ENCODE measurements around the gene VSTM5.
"Not testable (repeated sequence)": the region's sequence is repeated elsewhere in the genome, so short reads cannot be mapped to it uniquely, and the experiment has no call there.

GRCh38 chr11:93868404-93868803 lies 18.0 kb upstream of the VSTM5 start:
- peak; percentile 62 for TF ChIP-seq CTCF (conservative IDR thresholded peaks at IDR 0.05)
- TF ChIP-seq ZFX (IDR thresholded peaks at IDR 0.05), result not testable (repeated sequence)
